Neural cell (in vitro differentiated cells): ENCODE measurements around the gene VPS13D. TPM values are rescaled to one million over a fixed set of nuclear protein-coding genes. Genes with fewer than 3 reads are reported as not detected.

Source experiments
- H2AFZ ChIP-seq: fragments of 200-600, 300-800 bp; sonication (generic), shearing (Covaris generic); 2 replicates; pipeline ENCODE4 v1.6.0; 2014; ENCODE audit warnings: low read depth, mild to moderate bottlenecking, antibody characterized with exemption, low read length, moderate library complexity
- H3F3A ChIP-seq: fragments of 200-600 bp; shearing (Covaris generic); 2 replicates; pipeline ENCODE4 v1.6.1; 2016; ENCODE audit warnings: mild to moderate bottlenecking, moderate library complexity, mixed read lengths, antibody characterized with exemption, low read length; ENCODE audit not compliant: insufficient read depth, poor library complexity, severe bottlenecking
- H3K27ac ChIP-seq: fragments of 200-600, 300-800 bp; sonication (generic), shearing (Covaris generic); 2 replicates; pipeline ENCODE4 v1.5.1; 2014; ENCODE audit warnings: mild to moderate bottlenecking, low read length, moderate library complexity
- H3K27me3 ChIP-seq: fragments of 300-800, 200-600 bp; sonication (generic), shearing (Covaris generic); 2 replicates; pipeline ENCODE4 v1.6.0; 2014; ENCODE audit warnings: mild to moderate bottlenecking, low read depth, low read length, moderate library complexity; ENCODE audit not compliant: insufficient read depth
- H3K36me3 ChIP-seq: fragments of 300-800, 200-600 bp; sonication (generic), shearing (Covaris generic); 2 replicates; pipeline ENCODE4 v1.5.1; 2014; ENCODE audit warnings: mild to moderate bottlenecking, antibody characterized with exemption, low read length, moderate library complexity; ENCODE audit not compliant: insufficient read depth
- H3K4me2 ChIP-seq: fragments of 300-800, 200-600 bp; sonication (generic), shearing (Covaris generic); 2 replicates; pipeline ENCODE4 v1.6.0; 2014; ENCODE audit warnings: mild to moderate bottlenecking, low read length
- H3K4me3 ChIP-seq: fragments of 300-800, 200-600 bp; sonication (generic), shearing (Covaris generic); 2 replicates; pipeline ENCODE4 v1.5.1; 2014; ENCODE audit warnings: mild to moderate bottlenecking, low read length, moderate library complexity
- H3K79me2 ChIP-seq: fragments of 200-600 bp; shearing (Covaris generic); replicated peaks from 2 replicates; pipeline ENCODE4 v1.6.0; 2014; ENCODE audit warnings: mild to moderate bottlenecking, low read length, moderate library complexity; ENCODE audit not compliant: insufficient read depth
- H3K9ac ChIP-seq: fragments of 300-800, 200-600 bp; sonication (generic), shearing (Covaris generic); 2 replicates; pipeline ENCODE4 v1.6.1; 2016; ENCODE audit warnings: mild to moderate bottlenecking, low read length, mixed read lengths
- H3K9me2 ChIP-seq: fragments of 200-600 bp; shearing (Covaris generic); 2 replicates; pipeline ENCODE4 v1.6.1; 2016; ENCODE audit warnings: mild to moderate bottlenecking, low read length, mixed read lengths; ENCODE audit not compliant: insufficient read depth
- H3K9me3 ChIP-seq: fragments of 200-600, 300-800 bp; sonication (generic), shearing (Covaris generic); 2 replicates; pipeline ENCODE4 v1.6.1; 2016; ENCODE audit warnings: mild to moderate bottlenecking, mixed run types, low read length, moderate library complexity, mixed read lengths
- H4K20me1 ChIP-seq: fragments of 200-600 bp; shearing (Covaris generic); 2 replicates; pipeline ENCODE4 v1.6.1; 2016; ENCODE audit warnings: mild to moderate bottlenecking, mixed run types; ENCODE audit not compliant: insufficient read depth
- EP300 ChIP-seq: fragments of 450-650 bp; conservative IDR thresholded peaks from 2 replicates; pipeline ENCODE4 v1.6.1; 2014; ENCODE audit warnings: antibody characterized with exemption, mild to moderate bottlenecking, moderate library complexity; ENCODE audit not compliant: poor library complexity, severe bottlenecking
- EZH2 ChIP-seq: fragments of 200-600, 300-800 bp; shearing (Covaris generic), sonication (generic); IDR thresholded peaks from 2 replicates; pipeline ENCODE4 v1.6.1; 2014; ENCODE audit warnings: antibody characterized with exemption, low read length, borderline replicate concordance, mild to moderate bottlenecking; ENCODE audit not compliant: insufficient read depth, poor library complexity, severe bottlenecking
- MXI1 ChIP-seq: fragments of 450-650 bp; conservative IDR thresholded peaks from 2 replicates; pipeline ENCODE4 v1.6.1; 2014; ENCODE audit warnings: antibody characterized with exemption, mild to moderate bottlenecking; ENCODE audit not compliant: poor library complexity, severe bottlenecking
- POLR2AphosphoS5 ChIP-seq: IDR thresholded peaks from 2 replicates; pipeline ENCODE4 v1.6.1; 2012
- RAD21 ChIP-seq: fragments of 450-650 bp; conservative IDR thresholded peaks from 2 replicates; pipeline ENCODE4 v1.6.1; 2014; ENCODE audit warnings: antibody characterized with exemption, mild to moderate bottlenecking, moderate library complexity
- SMC3 ChIP-seq: fragments of 450-650 bp; conservative IDR thresholded peaks from 2 replicates; pipeline ENCODE4 v1.6.1; 2014; ENCODE audit warnings: antibody characterized with exemption, mild to moderate bottlenecking, moderate library complexity; ENCODE audit not compliant: poor library complexity
- TAF1 ChIP-seq: IDR thresholded peaks from 2 replicates; pipeline ENCODE4 v1.6.1; 2012; ENCODE audit warnings: low read depth
- polyA plus RNA-seq: library from polyadenylated mRNA; depleted of rRNA; stranded (reverse); fragments of >200 nt; gene quantifications from 2 replicates; pipeline ENCODE4 v1.2.3, GENCODE V29; 2014
- TF ChIP-seq, protein P1 (sequence below): fragments of 450-650 bp; IDR thresholded peaks from 2 replicates; pipeline ENCODE4 v1.5.1; 2014; ENCODE audit warnings: antibody characterized with exemption, mild to moderate bottlenecking, moderate library complexity; ENCODE audit not compliant: poor library complexity, severe bottlenecking
- TF ChIP-seq, protein P2 (sequence below): IDR thresholded peaks from 2 replicates; pipeline ENCODE4 v1.6.1; 2012; ENCODE audit warnings: borderline replicate concordance

Gene VPS13D
- polyA plus RNA-seq, 1 donor from 2014 or later, result 24.5 TPM

DNA sequence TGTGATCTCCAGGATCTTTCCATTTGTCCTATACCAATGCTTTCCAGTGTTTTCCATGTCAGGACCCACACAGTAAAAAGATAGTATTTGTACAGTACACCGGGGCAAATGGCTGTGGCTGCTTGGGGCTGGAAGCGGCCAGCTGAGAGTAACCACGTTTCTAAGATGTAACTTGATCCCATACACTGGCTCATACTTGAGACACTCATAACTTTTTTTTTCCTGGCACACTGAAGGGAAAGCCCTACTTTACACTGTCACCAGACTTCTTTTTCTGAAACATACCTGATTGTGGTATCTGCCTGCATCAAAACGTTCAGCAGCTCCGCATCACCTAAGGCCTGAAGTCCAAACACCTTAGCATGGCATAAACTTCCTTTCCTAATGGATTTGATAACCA, 21.6 kb downstream of the VPS13D start:
- H3K36me3 ChIP-seq, result peaks cover 8% of the 10 kb centered on the region
- H3K9me2 ChIP-seq, result no peaks in the 10 kb centered on the region
- no peak overlapping the region for H3K27ac ChIP-seq
- TF ChIP-seq EZH2, result no peak
- TF ChIP-seq POLR2AphosphoS5, result no peak
- no peaks in the 10 kb centered on the region for H4K20me1 ChIP-seq
- no peaks in the 10 kb centered on the region for H3K27me3 ChIP-seq
- no peaks in the 10 kb centered on the region for H3F3A ChIP-seq
- H2AFZ ChIP-seq, result no peak overlapping the region
- H3K9ac ChIP-seq, result no peak overlapping the region
- no peaks in the 10 kb centered on the region for H3K79me2 ChIP-seq
- H3K4me2 ChIP-seq, result no peak overlapping the region
- H3K9me3 ChIP-seq, result no peaks in the 10 kb centered on the region
- H3K4me3 ChIP-seq, result no peak overlapping the region

DNA sequence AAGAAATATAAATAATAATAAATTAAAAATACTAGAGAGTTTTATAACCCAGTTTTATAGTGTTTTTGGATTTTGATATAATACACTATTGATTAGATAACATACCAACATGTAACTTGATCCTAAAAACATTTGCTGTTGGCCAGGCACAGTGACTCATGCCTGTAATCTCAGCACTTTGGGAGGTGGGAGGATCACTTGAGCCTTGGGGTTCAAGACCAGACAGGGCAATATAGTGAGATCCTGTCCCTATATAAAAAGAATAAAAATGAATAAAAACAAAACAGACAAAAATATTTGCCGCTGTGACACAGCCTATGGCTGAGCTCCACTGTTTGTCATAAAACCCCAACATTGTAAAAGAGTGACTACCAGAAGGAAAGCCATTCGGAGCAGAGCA, 26.1 kb downstream of the VPS13D start:
- TF ChIP-seq MXI1 (no peak), EP300 (no peak), RAD21 (no peak), POLR2AphosphoS5 (no peak), SMC3 (no peak), EZH2 (no peak), TAF1 (no peak)
- TF ChIP-seq, protein P1, sequence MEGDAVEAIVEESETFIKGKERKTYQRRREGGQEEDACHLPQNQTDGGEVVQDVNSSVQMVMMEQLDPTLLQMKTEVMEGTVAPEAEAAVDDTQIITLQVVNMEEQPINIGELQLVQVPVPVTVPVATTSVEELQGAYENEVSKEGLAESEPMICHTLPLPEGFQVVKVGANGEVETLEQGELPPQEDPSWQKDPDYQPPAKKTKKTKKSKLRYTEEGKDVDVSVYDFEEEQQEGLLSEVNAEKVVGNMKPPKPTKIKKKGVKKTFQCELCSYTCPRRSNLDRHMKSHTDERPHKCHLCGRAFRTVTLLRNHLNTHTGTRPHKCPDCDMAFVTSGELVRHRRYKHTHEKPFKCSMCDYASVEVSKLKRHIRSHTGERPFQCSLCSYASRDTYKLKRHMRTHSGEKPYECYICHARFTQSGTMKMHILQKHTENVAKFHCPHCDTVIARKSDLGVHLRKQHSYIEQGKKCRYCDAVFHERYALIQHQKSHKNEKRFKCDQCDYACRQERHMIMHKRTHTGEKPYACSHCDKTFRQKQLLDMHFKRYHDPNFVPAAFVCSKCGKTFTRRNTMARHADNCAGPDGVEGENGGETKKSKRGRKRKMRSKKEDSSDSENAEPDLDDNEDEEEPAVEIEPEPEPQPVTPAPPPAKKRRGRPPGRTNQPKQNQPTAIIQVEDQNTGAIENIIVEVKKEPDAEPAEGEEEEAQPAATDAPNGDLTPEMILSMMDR, result no peak
- TF ChIP-seq, protein P2, sequence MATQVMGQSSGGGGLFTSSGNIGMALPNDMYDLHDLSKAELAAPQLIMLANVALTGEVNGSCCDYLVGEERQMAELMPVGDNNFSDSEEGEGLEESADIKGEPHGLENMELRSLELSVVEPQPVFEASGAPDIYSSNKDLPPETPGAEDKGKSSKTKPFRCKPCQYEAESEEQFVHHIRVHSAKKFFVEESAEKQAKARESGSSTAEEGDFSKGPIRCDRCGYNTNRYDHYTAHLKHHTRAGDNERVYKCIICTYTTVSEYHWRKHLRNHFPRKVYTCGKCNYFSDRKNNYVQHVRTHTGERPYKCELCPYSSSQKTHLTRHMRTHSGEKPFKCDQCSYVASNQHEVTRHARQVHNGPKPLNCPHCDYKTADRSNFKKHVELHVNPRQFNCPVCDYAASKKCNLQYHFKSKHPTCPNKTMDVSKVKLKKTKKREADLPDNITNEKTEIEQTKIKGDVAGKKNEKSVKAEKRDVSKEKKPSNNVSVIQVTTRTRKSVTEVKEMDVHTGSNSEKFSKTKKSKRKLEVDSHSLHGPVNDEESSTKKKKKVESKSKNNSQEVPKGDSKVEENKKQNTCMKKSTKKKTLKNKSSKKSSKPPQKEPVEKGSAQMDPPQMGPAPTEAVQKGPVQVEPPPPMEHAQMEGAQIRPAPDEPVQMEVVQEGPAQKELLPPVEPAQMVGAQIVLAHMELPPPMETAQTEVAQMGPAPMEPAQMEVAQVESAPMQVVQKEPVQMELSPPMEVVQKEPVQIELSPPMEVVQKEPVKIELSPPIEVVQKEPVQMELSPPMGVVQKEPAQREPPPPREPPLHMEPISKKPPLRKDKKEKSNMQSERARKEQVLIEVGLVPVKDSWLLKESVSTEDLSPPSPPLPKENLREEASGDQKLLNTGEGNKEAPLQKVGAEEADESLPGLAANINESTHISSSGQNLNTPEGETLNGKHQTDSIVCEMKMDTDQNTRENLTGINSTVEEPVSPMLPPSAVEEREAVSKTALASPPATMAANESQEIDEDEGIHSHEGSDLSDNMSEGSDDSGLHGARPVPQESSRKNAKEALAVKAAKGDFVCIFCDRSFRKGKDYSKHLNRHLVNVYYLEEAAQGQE, result no peak
- Histone ChIP-seq H3K9me2 (no peaks in the 10 kb centered on the region), H4K20me1 (no peaks in the 10 kb centered on the region), H3K9me3 (no peaks in the 10 kb centered on the region), H3F3A (no peaks in the 10 kb centered on the region), H3K27ac (no peak overlapping the region), H3K79me2 (no peaks in the 10 kb centered on the region), H3K27me3 (no peaks in the 10 kb centered on the region), H3K9ac (no peak overlapping the region), H3K4me3 (no peak overlapping the region), H3K4me2 (no peak overlapping the region), H2AFZ (no peak overlapping the region), H3K36me3 (no peaks in the 10 kb centered on the region)

DNA sequence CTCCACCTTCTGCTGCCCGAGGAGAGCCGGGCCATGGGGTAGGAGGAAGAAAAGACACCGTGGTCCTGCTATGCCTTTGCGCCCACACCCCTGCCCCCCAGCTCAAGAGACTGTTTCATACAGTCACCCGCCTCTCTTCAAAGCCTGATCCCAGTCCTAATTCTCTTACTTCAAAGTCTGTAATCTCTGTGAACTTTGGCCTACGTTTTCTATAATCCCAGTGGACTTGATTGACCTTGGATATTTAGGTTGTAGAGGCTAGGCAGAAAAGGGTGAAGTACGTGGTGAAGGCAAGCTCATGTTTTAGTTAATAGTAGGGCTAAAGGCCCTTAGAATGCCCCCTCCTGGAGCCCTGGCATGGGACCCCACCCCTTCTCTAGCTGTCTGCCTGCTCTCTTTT, 28.4 kb downstream of the VPS13D start:
- H3K79me2 ChIP-seq, result no peaks in the 10 kb centered on the region
- no peak overlapping the region for H3K4me3 ChIP-seq
- H3K36me3 ChIP-seq, result peaks cover 6% of the 10 kb centered on the region
- no peaks in the 10 kb centered on the region for H3F3A ChIP-seq
- H3K27ac ChIP-seq, result no peak overlapping the region
- no peak overlapping the region for H2AFZ ChIP-seq
- no peaks in the 10 kb centered on the region for H4K20me1 ChIP-seq
- H3K9me2 ChIP-seq, result no peaks in the 10 kb centered on the region
- H3K9ac ChIP-seq, result no peak overlapping the region
- no peak overlapping the region for H3K4me2 ChIP-seq
- no peaks in the 10 kb centered on the region for H3K27me3 ChIP-seq
- TF ChIP-seq POLR2AphosphoS5, result no peak
- no peak for TF ChIP-seq RAD21
- no peak for TF ChIP-seq EZH2
- TF ChIP-seq EP300, result no peak
- TF ChIP-seq, protein P1, result no peak
- TF ChIP-seq MXI1, result no peak
- no peak for TF ChIP-seq TAF1
- TF ChIP-seq SMC3, result no peak
- TF ChIP-seq, protein P2, result no peak
- H3K9me3 ChIP-seq, result no peaks in the 10 kb centered on the region
